Ectodermal cell (in vitro differentiated cells): Measurements from ENCODE around the gene GRB14.
"Not testable (repeated sequence)": the region's sequence is repeated elsewhere in the genome, so short reads cannot be mapped to it uniquely, and the experiment has no call there.

ENCODE experiments used
- H3K27ac ChIP-seq: 2 replicates; pipeline ENCODE4 v1.7.0; 2013; ENCODE audit warnings: mild to moderate bottlenecking, low read depth, low read length; ENCODE audit not compliant: insufficient read depth, poor library complexity, severe bottlenecking
- H3K27me3 ChIP-seq: 2 replicates; pipeline ENCODE4 v1.7.0; 2013; ENCODE audit warnings: mild to moderate bottlenecking, low read length; ENCODE audit not compliant: insufficient read depth, control insufficient read depth, poor library complexity, severe bottlenecking
- H3K36me3 ChIP-seq: one replicate; pipeline ENCODE4 v1.7.0; 2013; ENCODE audit warnings: low read length; ENCODE audit not compliant: control insufficient read depth, insufficient read depth
- H3K4me1 ChIP-seq: one replicate; pipeline ENCODE4 v1.7.0; 2013; ENCODE audit warnings: low read length; ENCODE audit not compliant: control insufficient read depth, insufficient read depth
- H3K4me3 ChIP-seq: 2 replicates; pipeline ENCODE4 v1.7.0; 2013; ENCODE audit warnings: low read depth, low read length, control low read depth; ENCODE audit not compliant: insufficient read depth
- H3K9me3 ChIP-seq: 2 replicates; pipeline ENCODE4 v1.7.0; 2013; ENCODE audit warnings: mild to moderate bottlenecking, low read length, moderate library complexity; ENCODE audit not compliant: control insufficient read depth
- WGBS, 2 experiments: methylation state at CpG; one replicate each; pipeline ENCODE4 v1.1.7; 2013; ENCODE audit warnings: missing lambda C conversion rate in 2 of 2; 5-methylcytosine and 5-hydroxymethylcytosine counted together

GRB14 gene

DNA sequence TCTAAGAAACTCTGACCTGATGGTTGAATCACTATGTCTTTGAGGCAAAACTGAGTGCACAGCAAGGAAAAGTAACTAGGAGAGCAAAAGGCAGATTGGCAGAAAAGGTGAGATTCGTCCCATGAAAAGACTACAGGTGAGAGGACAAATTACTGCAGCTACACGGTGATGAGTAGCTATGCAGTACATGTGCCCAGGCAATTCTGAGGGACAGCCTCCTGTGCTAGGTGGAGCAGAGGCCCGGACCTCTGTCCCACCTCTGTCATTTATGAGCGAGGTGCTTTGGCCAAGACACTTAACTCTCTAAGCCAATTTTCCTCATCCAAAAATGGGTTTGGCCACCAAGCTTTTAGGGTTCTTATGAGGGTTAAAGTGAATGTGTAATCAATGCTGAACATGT is 59.9 kb downstream of the GRB14 start:
- 92 to 95% methylated on average over 4 of the region's 4 CpGs for WGBS, 2 experiments
- Histone ChIP-seq H3K27ac (no peak overlapping the region), H3K27me3 (no peaks in the 10 kb centered on the region), H3K36me3 (no peaks in the 10 kb centered on the region), H3K4me1 (no peaks in the 10 kb centered on the region), H3K9me3 (no peaks in the 10 kb centered on the region), H3K4me3 (no peak overlapping the region)

DNA sequence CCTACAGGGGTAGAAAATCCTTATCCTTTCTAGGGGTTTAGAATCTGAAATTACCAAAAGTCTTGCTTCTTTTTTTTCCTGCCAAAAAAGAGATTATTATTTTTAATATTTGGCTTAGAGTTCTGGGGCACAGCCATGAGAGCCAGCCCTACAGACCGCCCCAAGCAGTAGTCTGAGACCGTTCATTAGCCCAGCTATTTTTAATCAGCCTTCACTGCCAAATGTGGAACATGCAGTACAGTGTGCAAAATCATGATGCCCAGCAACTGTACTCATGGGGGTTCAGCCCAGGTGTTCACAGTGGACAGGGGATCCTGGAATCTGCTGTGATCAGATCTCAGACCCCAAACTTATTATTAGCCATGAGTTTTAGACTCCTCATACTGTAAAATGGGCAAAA is 60.4 kb downstream of the GRB14 start:
- H3K36me3 ChIP-seq, result no peaks in the 10 kb centered on the region
- H3K4me3 ChIP-seq, result no peak overlapping the region
- 93 to 94% methylated on average over 2 of the region's 2 CpGs for WGBS, 2 experiments
- no peaks in the 10 kb centered on the region for H3K4me1 ChIP-seq
- no peak overlapping the region for H3K27ac ChIP-seq
- H3K27me3 ChIP-seq, result no peaks in the 10 kb centered on the region
- no peaks in the 10 kb centered on the region for H3K9me3 ChIP-seq

DNA sequence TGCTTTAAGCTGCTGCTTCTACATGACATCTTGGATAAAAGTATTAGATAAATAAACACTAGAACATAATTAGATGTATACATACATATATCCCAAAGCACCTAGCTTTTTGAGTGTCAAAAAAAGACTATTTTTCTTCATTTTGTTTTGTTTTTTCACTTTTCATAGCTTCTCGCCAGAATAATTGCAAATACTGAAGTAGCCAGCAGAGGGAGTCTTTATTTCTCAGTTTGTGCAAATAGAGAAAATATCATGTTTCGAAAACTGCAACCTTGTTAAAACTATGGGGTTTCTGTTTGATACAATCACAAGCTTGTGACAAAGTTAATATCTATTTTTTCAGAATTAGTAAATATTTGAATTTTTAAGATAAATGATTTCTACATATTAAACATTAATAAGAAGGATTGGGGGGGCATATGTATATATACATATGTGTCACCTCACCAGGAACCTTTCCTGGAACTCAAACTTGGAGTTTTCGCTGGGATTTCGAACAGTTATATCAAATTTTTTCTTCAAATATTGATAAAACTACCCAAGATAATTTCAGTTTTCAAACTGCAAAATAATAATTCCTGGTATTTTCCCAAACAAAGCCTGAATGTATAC is 61.0 kb downstream of the GRB14 start:
- 82% methylated on average over 4 of the region's 4 CpGs for WGBS, 2 experiments
- H3K4me3 ChIP-seq, result no peak overlapping the region
- no peak overlapping the region for H3K27ac ChIP-seq
- no peaks in the 10 kb centered on the region for H3K4me1 ChIP-seq
- H3K9me3 ChIP-seq, result no peaks in the 10 kb centered on the region
- no peaks in the 10 kb centered on the region for H3K36me3 ChIP-seq
- no peaks in the 10 kb centered on the region for H3K27me3 ChIP-seq

DNA sequence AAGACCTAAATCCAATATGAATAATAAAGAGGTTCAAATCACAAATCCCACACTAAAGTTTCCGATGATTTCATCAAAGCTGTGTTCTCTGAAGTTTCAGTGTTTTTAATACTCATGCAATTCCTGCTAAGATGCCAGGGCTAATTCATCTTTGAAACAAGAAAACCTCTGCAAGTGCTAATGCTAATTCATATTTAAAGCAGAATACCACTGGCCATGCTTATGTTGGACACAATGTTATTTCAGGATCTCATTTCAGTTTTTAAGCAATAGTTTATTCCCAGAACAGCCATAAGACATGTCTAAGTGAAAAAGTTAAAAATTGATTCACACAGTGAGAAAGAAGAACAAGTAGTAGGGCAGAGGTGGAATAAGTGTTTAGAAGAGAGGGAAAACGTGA is 62.8 kb downstream of the GRB14 start:
- Histone ChIP-seq H3K4me3 (no peak overlapping the region), H3K4me1 (no peaks in the 10 kb centered on the region), H3K9me3 (no peaks in the 10 kb centered on the region), H3K36me3 (no peaks in the 10 kb centered on the region), H3K27ac (no peak overlapping the region), H3K27me3 (no peaks in the 10 kb centered on the region)
- WGBS, 2 experiments, result 93% methylated on average over 2 of the region's 2 CpGs

DNA sequence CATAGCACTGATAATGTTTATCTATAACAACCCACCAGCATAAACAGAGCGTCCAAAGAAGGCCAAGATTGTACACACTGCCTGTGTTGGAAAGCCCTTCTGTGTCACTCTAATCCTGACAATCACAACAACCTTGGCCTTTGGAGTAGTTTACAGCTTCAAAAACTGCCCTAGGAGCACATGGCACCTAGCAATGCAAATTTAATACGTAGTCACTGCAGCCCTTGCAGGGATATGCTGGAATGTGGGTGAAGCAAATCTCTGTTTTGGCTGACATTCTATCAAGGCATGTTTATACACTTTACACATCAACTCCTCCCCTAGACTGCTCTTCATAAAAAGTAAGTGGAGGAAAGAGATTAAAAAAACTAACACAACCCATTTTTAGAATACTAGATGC is 66.8 kb downstream of the GRB14 start:
- no peaks in the 10 kb centered on the region for H3K27me3 ChIP-seq
- H3K4me1 ChIP-seq, result no peaks in the 10 kb centered on the region
- H3K4me3 ChIP-seq, result no peak overlapping the region
- no peaks in the 10 kb centered on the region for H3K9me3 ChIP-seq
- no peaks in the 10 kb centered on the region for H3K36me3 ChIP-seq
- H3K27ac ChIP-seq, result no peak overlapping the region
- 84% methylated on average over 2 of the region's 2 CpGs for WGBS, 2 experiments

DNA sequence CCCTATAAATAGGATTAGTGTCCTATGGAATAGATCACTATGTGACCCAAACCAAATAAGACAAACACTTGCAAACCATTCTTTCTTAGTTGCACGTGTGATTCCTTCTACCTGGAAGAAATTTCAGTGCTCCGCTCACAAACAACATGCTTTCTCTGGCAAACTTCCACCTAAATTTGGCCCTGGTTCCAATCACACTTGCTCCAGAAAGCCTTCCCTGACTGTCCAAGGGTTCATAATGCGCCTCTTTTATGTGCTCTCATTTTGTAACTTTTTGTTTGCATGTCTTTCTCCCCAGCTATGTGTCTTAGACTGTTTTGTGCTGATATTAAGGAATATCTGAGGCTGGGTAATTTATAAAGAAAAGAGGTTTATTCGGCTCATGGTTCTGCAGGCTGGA is 69.8 kb downstream of the GRB14 start:
- Histone ChIP-seq H3K9me3 (no peaks in the 10 kb centered on the region), H3K27me3 (no peaks in the 10 kb centered on the region), H3K27ac (no peak overlapping the region), H3K4me1 (no peaks in the 10 kb centered on the region), H3K36me3 (no peaks in the 10 kb centered on the region), H3K4me3 (no peak overlapping the region)
- WGBS, 2 experiments, result 95% methylated on average over 4 of the region's 4 CpGs

DNA sequence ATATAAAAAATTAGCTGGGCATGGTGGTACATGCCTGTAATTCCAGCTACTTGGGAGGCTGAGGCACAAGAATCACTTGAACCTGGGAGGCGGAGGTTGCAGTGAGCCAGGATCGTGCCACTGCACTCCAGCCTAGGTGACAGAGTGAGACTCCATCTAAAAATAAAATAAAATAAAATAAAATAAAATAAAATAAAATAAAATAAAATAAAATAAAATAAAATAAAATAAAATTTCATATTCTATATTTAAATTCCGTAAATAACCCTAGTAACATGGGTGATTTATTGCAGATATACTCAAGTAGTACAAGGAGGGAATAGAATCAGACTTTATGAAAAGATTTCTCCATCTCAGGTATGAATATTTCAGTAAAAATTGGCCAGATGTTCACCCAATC is 71.6 kb downstream of the GRB14 start:
- not testable (repeated sequence) for H3K36me3 ChIP-seq, H3K27me3 ChIP-seq, H3K9me3 ChIP-seq, H3K4me1 ChIP-seq, H3K27ac ChIP-seq, H3K4me3 ChIP-seq
- WGBS, 2 experiments, result 100% methylated on average over 1 to 2 of the region's 3 CpGs

DNA sequence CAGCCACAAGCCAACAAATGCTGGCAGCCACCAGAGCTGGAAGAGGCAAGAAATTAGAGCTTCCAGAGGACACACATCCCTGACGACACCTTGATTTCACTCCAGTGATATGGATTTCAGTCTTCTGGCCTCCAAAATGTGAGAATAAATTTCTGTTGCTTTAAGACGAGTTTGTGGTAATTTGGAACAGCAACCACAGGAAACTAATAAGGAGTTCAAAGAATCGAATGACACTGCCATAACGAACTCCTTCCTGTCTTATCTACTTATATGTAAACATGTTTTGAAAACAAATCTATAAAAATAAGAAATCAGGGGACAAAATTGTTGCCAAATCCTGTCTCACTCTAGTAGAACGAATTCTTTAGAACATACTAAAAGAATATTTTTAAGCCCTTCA is 75.8 kb downstream of the GRB14 start:
- no peak overlapping the region for H3K4me3 ChIP-seq
- H3K9me3 ChIP-seq, result no peaks in the 10 kb centered on the region
- WGBS, 2 experiments, result 92 to 97% methylated on average over 3 to 5 of the region's 5 CpGs
- no peak overlapping the region for H3K27ac ChIP-seq
- no peaks in the 10 kb centered on the region for H3K36me3 ChIP-seq
- no peaks in the 10 kb centered on the region for H3K27me3 ChIP-seq
- H3K4me1 ChIP-seq, result no peaks in the 10 kb centered on the region

DNA sequence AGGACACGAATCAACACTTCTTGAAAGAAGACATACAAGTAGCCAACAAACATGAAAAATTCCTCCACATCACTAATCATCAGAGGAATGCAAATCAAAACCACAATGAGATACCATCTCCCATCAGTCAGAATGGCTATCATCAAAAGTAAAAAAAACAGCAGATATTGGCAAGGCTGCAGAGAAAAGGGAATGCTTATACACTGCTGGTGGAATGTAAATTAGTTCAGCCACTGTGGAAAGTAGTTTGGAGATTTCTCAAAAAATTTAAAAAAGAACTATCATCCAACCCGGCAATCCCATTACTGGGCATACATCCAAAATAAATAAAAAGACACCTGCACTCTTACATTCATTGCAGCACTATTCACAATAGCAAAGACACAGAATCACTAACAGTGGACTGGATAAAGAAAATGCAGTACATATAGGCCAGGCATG is 78.7 kb downstream of the GRB14 start:
- Histone ChIP-seq H3K27me3 (no peaks in the 10 kb centered on the region), H3K27ac (no peak overlapping the region), H3K4me3 (no peak overlapping the region), H3K36me3 (no peaks in the 10 kb centered on the region), H3K4me1 (no peaks in the 10 kb centered on the region), H3K9me3 (no peaks in the 10 kb centered on the region)
- WGBS, 2 experiments, result 95 to 97% methylated on average over 2 of the region's 2 CpGs

DNA sequence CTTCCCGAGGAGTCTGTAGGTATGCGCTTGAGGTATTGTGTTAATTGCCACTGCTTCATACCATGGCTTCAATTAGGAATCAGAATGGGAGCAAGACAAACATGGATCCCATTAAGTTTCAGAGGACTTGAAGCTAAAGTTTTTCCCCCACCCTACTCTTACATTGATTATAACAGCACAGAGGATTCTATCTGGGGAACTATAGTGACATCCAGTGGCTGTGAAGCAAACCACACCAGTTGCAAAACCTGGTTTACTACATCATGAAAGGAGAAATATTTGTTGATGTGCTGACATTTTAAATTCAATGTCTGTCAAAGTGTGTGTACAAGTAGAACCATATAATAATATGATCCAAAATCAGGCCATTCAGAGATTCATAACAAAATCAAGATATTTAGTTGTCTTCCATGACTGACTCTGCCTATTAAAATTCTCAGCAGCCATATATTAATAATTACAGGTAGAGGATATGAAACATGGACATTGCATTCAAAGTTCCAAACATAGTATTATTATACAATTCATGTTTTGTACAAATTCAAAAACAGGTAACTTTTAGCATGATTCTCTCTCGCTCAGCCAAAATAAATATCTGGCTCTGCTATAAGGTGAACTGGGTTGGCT is 82.9 kb downstream of the GRB14 start:
- Histone ChIP-seq H3K27me3 (no peaks in the 10 kb centered on the region), H3K36me3 (no peaks in the 10 kb centered on the region), H3K4me3 (no peak overlapping the region), H3K9me3 (no peaks in the 10 kb centered on the region), H3K4me1 (no peaks in the 10 kb centered on the region), H3K27ac (no peak overlapping the region)
- 80 to 98% methylated on average over 3 of the region's 3 CpGs for WGBS, 2 experiments
